Measurements from ENCODE around the gene NEDD4.
"Not testable (repeated sequence)": the region's sequence is repeated elsewhere in the genome, so short reads cannot be mapped to it uniquely, and the experiment has no call there.

NEDD4 gene

GRCh38 chr15:56036546-56037067, 43.2 kb upstream of the NEDD4 start:
- no peak overlapping the region for H3K4me3 ChIP-seq (ENCODE audit: low read depth, low read length)
- no peak for DNase-seq (ENCODE audit: low read depth)
- TF ChIP-seq CTCF (IDR thresholded peaks at IDR 0.05; ENCODE audit: low read depth, low read length, missing control alignments): no peak

GRCh38 chr15:56035166-56035565, 41.8 kb upstream of the NEDD4 start:
- H3K4me3 ChIP-seq (ENCODE audit: low read depth, low read length): no peak overlapping the region
- no peak for DNase-seq (ENCODE audit: low read depth)
- no peak for TF ChIP-seq CTCF (IDR thresholded peaks at IDR 0.05; ENCODE audit: low read depth, low read length, missing control alignments)

GRCh38 chr15:56034514-56034913, 41.1 kb upstream of the NEDD4 start:
- no peak for DNase-seq (ENCODE audit: low read depth)
- TF ChIP-seq CTCF (IDR thresholded peaks at IDR 0.05; ENCODE audit: low read depth, low read length, missing control alignments): no peak
- no peak overlapping the region for H3K4me3 ChIP-seq (ENCODE audit: low read depth, low read length)

GRCh38 chr15:56032373-56032772, 39.0 kb upstream of the NEDD4 start:
- no peak overlapping the region for H3K4me3 ChIP-seq (ENCODE audit: low read depth, low read length)
- DNase-seq (ENCODE audit: low read depth): no peak
- TF ChIP-seq CTCF (IDR thresholded peaks at IDR 0.05; ENCODE audit: low read depth, low read length, missing control alignments): no peak

GRCh38 chr15:56031836-56032235, 38.4 kb upstream of the NEDD4 start:
- H3K4me3 ChIP-seq (ENCODE audit: low read depth, low read length): no peak overlapping the region
- no peak for DNase-seq (ENCODE audit: low read depth)
- TF ChIP-seq CTCF (IDR thresholded peaks at IDR 0.05; ENCODE audit: low read depth, low read length, missing control alignments): no peak

- TF ChIP-seq CTCF (IDR thresholded peaks at IDR 0.05; ENCODE audit: low read depth, low read length, missing control alignments): no peak
- no peak for DNase-seq (ENCODE audit: low read depth)
- no peak overlapping the region for H3K4me3 ChIP-seq (ENCODE audit: low read depth, low read length)
Observed at GRCh38 chr15:56031402-56031801, 38.0 kb upstream of the NEDD4 start.

- no peak for TF ChIP-seq CTCF (IDR thresholded peaks at IDR 0.05; ENCODE audit: low read depth, low read length, missing control alignments)
- no peak for DNase-seq (ENCODE audit: low read depth)
- no peak overlapping the region for H3K4me3 ChIP-seq (ENCODE audit: low read depth, low read length)
Observed at GRCh38 chr15:56028430-56028829, 35.0 kb upstream of the NEDD4 start.

- DNase-seq (ENCODE audit: low read depth); H3K4me3 ChIP-seq (ENCODE audit: low read depth, low read length): not testable (repeated sequence)
Observed at GRCh38 chr15:56023160-56023559, 29.7 kb upstream of the NEDD4 start.
